Measurements from ENCODE around the gene ZDHHC8.

ZDHHC8 gene

GRCh38 chr22:20138868-20139267 is 7.3 kb downstream of the ZDHHC8 start:
- H3K4me3 ChIP-seq (ENCODE audit: low read length) = no peak overlapping the region
- DNase-seq (ENCODE audit: low read depth, low spot score) = no peak

- H3K4me3 ChIP-seq (ENCODE audit: low read length) = no peak overlapping the region
- no peak for DNase-seq (ENCODE audit: low read depth, low spot score)
These were observed 7.9 kb downstream of the ZDHHC8 start for GRCh38 chr22:20139391-20140106.

DNA sequence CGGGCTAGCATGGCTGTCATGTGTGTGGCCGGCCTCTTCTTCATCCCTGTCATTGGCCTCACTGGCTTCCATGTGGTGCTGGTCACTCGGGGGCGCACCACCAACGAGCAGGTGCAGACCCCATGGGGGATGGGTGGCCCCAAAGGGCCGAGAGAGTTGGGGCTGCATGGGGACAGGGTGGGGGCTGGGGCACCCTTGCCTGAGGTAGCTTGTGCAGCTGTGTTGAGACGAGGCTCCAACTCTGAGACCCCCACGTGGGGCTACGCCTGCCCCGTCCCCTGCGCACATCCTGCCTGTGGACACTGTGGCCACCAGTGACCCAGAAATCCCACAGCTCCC is 8.5 kb downstream of the ZDHHC8 start:
- no peak for DNase-seq (ENCODE audit: low read depth, low spot score)
- H3K4me3 ChIP-seq (ENCODE audit: low read length) = no peak overlapping the region

- no peak for DNase-seq (ENCODE audit: low read depth, low spot score)
- no peak overlapping the region for H3K4me3 ChIP-seq (ENCODE audit: low read length)
These were observed 8.9 kb downstream of the ZDHHC8 start for GRCh38 chr22:20140521-20140964.

DNA sequence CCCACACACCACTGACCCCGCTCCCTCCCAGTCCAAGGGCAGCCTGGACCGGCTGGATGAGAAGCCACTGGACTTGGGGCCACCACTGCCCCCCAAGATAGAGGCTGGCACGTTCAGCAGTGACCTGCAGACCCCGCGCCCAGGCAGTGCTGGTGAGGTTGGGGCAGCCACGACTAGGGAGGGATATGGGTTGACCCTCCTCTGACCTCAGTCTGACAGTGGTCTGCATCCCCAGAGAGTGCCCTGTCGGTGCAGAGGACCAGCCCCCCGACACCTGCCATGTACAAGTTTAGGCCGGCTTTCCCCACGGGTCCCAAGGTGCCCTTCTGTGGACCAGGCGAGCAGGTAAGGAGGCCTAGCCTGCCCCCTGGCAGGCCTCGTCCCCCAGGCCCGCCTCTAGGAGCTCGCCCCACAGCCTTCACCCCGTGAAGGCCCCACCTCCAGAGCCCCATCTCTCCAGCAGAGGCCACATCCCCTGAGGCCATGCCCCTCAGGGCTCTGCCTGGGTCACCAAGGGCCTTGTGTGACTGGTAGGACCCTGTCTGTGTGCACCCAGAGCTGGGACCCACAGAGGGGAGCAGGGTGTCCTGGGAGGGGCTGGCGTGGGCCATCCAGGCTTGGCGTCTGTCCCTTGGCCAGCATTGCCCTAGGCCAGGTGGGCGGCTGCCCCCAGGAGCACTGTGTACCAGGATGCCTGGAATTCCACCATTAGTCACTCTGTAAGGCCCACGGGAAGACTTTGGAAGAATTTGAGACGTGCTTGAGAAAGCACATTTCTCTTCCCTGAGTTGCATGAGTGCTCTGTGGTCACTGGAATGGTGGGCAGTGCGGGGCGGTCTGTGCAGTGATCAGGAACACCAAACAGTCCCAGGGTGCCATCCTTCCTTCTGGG is 9.8 kb downstream of the ZDHHC8 start:
- H3K4me3 ChIP-seq (ENCODE audit: low read length) = no peak overlapping the region
- no peak for DNase-seq (ENCODE audit: low read depth, low spot score)

DNA sequence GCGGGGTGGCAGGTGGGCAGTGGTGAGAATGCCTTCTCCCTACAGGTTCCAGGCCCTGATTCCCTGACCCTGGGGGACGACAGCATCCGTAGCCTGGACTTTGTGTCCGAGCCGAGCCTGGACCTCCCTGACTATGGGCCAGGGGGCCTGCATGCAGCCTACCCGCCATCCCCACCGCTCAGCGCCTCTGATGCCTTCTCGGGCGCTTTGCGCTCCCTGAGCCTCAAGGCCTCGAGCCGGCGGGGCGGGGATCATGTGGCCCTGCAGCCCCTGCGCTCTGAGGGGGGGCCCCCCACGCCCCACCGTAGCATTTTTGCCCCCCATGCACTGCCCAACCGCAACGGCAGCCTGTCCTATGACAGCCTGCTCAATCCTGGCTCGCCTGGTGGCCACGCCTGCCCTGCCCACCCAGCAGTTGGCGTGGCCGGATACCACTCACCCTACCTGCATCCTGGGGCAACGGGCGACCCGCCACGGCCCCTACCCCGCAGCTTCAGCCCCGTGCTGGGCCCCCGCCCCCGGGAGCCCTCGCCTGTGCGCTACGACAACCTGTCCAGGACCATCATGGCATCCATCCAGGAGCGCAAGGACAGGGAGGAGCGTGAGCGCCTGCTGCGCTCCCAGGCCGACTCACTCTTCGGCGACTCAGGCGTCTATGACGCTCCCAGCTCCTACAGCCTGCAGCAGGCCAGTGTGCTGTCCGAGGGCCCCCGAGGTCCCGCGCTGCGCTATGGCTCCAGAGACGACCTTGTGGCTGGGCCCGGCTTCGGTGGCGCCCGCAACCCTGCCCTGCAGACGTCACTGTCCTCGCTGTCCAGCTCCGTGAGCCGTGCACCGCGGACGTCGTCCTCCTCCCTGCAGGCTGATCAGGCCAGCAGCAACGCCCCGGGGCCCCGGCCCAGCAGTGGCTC is 11.4 kb downstream of the ZDHHC8 start:
- no peak overlapping the region for H3K4me3 ChIP-seq (ENCODE audit: low read length)
- no peak for DNase-seq (ENCODE audit: low read depth, low spot score)

DNA sequence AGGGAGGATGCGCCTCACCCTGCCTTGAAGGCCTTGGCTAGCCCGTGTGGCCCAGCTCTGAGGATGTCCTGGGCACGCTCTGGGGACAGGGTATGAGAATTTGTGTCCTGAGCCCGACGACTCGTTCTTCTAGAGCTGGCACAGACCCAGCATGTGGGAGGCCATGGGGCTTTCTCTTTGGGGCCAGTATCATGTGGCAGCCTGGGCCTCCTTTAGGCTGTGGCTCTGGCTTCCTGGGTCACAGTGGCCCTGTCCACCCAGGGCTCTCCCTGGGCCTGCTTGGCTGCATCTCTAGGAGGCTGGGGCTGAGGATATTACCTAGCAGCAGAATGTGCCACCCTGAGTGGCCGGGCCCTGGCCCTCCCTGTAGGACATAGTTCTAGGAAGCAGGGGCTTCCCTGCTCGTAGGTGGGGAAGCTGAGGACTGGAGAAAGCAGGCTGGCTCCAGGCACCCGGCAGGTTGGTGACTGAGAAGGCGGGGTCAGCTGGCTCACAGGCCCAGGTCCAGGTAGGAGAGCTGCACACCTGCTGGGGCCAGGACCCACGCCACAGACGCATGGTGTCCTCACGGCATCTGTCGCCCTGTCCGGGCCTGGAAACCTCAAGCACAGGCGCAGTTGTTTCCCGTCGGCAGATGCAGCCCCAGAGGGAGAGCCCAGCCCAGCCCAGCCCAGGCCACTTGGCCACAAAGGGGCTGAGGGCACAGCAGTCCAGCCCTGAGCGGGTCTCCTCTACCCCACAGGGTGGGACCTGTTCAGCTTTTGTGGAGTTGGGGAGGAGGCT is 12.5 kb downstream of the ZDHHC8 start:
- H3K4me3 ChIP-seq (ENCODE audit: low read length) = no peak overlapping the region
- no peak for DNase-seq (ENCODE audit: low read depth, low spot score)

- H3K4me3 ChIP-seq (ENCODE audit: low read length) = no peak overlapping the region
- no peak for DNase-seq (ENCODE audit: low read depth, low spot score)
These were observed 13.7 kb downstream of the ZDHHC8 start for GRCh38 chr22:20145206-20145831.

GRCh38 chr22:20145832-20146223 is 14.2 kb downstream of the ZDHHC8 start:
- no peak for DNase-seq (ENCODE audit: low read depth, low spot score)
- H3K4me3 ChIP-seq (ENCODE audit: low read length) = no peak overlapping the region

DNA sequence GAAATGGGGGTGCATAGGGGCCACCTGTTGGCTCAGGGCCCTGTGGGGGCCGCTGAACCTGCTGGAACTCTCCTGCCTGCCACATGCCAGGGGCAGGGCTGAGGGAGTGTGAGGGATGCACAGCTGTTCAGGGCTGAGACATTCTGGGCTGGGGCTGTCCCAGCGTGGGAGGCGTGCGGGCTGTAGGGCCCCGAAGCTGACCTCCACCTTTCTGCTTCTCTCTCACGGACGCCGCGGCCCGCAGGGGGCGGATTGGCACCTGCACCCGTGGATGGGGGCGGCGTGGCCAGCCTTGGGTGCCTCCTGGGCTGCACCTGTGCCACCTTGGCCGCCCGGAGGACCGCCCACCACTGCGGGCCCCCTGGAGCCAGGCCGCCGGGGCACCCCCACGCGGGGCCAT is 15.2 kb downstream of the ZDHHC8 start:
- DNase-seq (ENCODE audit: low read depth, low spot score) = no peak
- no peak overlapping the region for H3K4me3 ChIP-seq (ENCODE audit: low read length)

- DNase-seq (ENCODE audit: low read depth, low spot score) = no peak
- H3K4me3 ChIP-seq (ENCODE audit: low read length) = no peak overlapping the region
These were observed 15.8 kb downstream of the ZDHHC8 start for GRCh38 chr22:20147237-20147988.

- no peak overlapping the region for H3K4me3 ChIP-seq (ENCODE audit: low read length)
- no peak for DNase-seq (ENCODE audit: low read depth, low spot score)
These were observed 16.8 kb downstream of the ZDHHC8 start for GRCh38 chr22:20148414-20148813.

GRCh38 chr22:20149257-20150250 is 17.9 kb downstream of the ZDHHC8 start:
- DNase-seq (ENCODE audit: low read depth, low spot score) = no peak
- H3K4me3 ChIP-seq (ENCODE audit: low read length) = no peak overlapping the region

- no peak within 1 kb of the TSS for H3K4me3 ChIP-seq (ENCODE audit: low read length)
These were observed 19.0 kb downstream of the ZDHHC8 start, which contains the start of gene CCDC188 for GRCh38 chr22:20150381-20151275. TSS of gene CCDC188 (minus strand) at chr22:20151055. CDS start at chr22:20150986, 69 bp downstream.

GRCh38 chr22:20151276-20151588 is 19.6 kb downstream of the ZDHHC8 start:
- no peak overlapping the region for H3K4me3 ChIP-seq (ENCODE audit: low read length)
- no peak for DNase-seq (ENCODE audit: low read depth, low spot score)

More at GRCh38 chr22:20150381-20151275, 19.0 kb downstream of the ZDHHC8 start, which contains the start of gene CCDC188:
- DNase-seq (ENCODE audit: low read depth, low spot score) = no peak

- DNase-seq (ENCODE audit: low read depth, low spot score) = no peak
- no peak overlapping the region for H3K4me3 ChIP-seq (ENCODE audit: low read length)
These were observed 20.9 kb downstream of the ZDHHC8 start for GRCh38 chr22:20152464-20152890.

All from Jurkat, Clone E6-1 (cell line).